ENCODE data around the gene ONECUT2. TPM values are rescaled to one million over a fixed set of nuclear protein-coding genes. Genes with fewer than 3 reads are reported as not detected.

Gene ONECUT2
- total RNA-seq, 1 experiment from 2014 or later = 0.86 TPM

DNA sequence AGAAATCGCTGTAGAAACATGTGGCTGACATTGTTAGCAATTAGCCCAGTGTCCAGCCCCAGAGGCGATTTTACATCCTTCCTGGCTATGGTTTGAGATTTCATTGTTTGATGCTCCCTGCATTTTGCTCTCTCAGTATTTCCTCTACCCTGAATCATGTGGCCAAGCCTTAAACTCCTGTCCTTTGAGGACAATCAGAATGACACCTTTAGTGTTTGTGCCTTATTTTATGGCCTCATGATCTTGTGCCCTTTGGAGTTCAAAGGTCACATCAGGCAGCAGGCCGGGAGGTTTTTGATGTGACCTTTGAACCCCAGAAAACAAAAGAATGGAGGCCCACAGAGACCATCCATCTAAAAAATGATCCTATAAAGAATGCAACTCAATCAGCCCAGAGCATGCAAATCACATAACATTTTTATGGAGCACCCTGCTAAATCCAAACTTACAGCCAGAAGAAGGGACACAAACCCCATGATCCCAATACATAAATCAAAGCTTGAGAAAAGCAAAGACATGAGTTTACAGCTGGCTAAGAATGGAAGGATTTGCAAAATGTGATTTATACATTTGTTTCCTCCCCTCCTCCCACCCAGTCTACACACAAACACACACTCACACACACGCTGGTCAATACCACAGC, 98.8 kb downstream of the ONECUT2 start:
- no peak for TF ChIP-seq CTCF (IDR thresholded peaks at IDR 0.05; ENCODE audit: insufficient read depth in 1 of 2, low read depth in 1 of 2, low read length in 1 of 2, severe bottlenecking in 1 of 2, unreplicated experiment in 1 of 2)
- BruUV-seq (replicated peaks) = no TSS peak
- H3K9me3 ChIP-seq = no peaks in the 10 kb centered on the region
- intact Hi-C loops (cut with micrococcal nuclease; ENCODE audit: unreplicated experiment) = no loop called here
- H3K36me3 ChIP-seq (ENCODE audit: control insufficient read depth, insufficient read depth, low read length) = no peaks in the 10 kb centered on the region
- ChIA-PET CTCF (no interaction called here), POLR2A (no interaction called here)
- peak in 1 of 2 experiments; percentile 3 for DNase-seq
- no peaks in the 10 kb centered on the region for H3K36me3 Mint-ChIP-seq (ENCODE audit: insufficient read depth, unreplicated experiment)
- H3K27ac Mint-ChIP-seq (ENCODE audit: unreplicated experiment) = peak overlapping the region; percentile 21
- H3K4me3 ChIP-seq (ENCODE audit: low read depth, low read length) = no peak overlapping the region
- peaks cover 13% of the 10 kb centered on the region; the same call in 1 of the 2 replicates for H3K4me1 ChIP-seq
- H3K4me3 Mint-ChIP-seq (ENCODE audit: unreplicated experiment) = no peak overlapping the region
- H3K9me3 Mint-ChIP-seq (ENCODE audit: unreplicated experiment) = no peaks in the 10 kb centered on the region
- no peaks in the 10 kb centered on the region for H3K27me3 ChIP-seq (replicated peaks; ENCODE audit: control insufficient read depth, insufficient read depth, low read length)
- H3K4me1 Mint-ChIP-seq (ENCODE audit: low read depth, unreplicated experiment) = peaks cover 22% of the 10 kb centered on the region
- no peaks in the 10 kb centered on the region for H3K27me3 Mint-ChIP-seq (ENCODE audit: insufficient read depth, unreplicated experiment)

DNA sequence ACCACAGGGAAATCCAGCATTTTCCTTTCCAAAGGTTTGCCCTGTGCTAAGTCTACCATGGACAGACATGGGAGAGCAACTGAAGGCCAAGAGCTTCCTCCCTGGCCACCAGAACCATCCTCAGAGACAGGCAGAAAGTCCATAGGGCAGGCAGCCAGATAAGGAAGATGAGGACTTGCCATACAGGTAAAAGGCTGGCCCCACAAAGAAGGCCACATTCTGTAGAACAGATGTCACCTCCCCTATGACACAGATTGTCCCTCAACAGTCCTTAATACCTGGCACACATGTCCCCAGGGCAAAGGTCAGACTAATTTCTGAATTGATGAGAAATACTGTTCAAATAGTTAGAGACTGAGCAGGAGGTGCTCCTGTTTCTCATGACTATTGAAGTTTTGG, 99.3 kb downstream of the ONECUT2 start:
- TF ChIP-seq CTCF (IDR thresholded peaks at IDR 0.05; ENCODE audit: insufficient read depth in 1 of 2, low read depth in 1 of 2, low read length in 1 of 2, severe bottlenecking in 1 of 2, unreplicated experiment in 1 of 2) = no peak
- peak; percentile 2 to 32 for DNase-seq
- Histone ChIP-seq H3K4me1 (peaks cover 13% of the 10 kb centered on the region; the same call in 1 of the 2 replicates), H3K4me3 (ENCODE audit: low read depth, low read length) (no peak overlapping the region), H3K27me3 (replicated peaks; ENCODE audit: control insufficient read depth, insufficient read depth, low read length) (no peaks in the 10 kb centered on the region), H3K9me3 (no peaks in the 10 kb centered on the region), H3K36me3 (ENCODE audit: control insufficient read depth, insufficient read depth, low read length) (no peaks in the 10 kb centered on the region)
- peak overlapping the region; percentile 21 for H3K27ac Mint-ChIP-seq (ENCODE audit: unreplicated experiment)
- peaks cover 22% of the 10 kb centered on the region for H3K4me1 Mint-ChIP-seq (ENCODE audit: low read depth, unreplicated experiment)
- intact Hi-C loops (cut with micrococcal nuclease; ENCODE audit: unreplicated experiment) = no loop called here
- BruUV-seq (replicated peaks) = no TSS peak
- no peaks in the 10 kb centered on the region for H3K27me3 Mint-ChIP-seq (ENCODE audit: insufficient read depth, unreplicated experiment)
- POLR2A ChIA-PET = no interaction called here
- H3K4me3 Mint-ChIP-seq (ENCODE audit: unreplicated experiment) = no peak overlapping the region
- CTCF ChIA-PET = no interaction called here
- H3K36me3 Mint-ChIP-seq (ENCODE audit: insufficient read depth, unreplicated experiment) = no peaks in the 10 kb centered on the region
- no peaks in the 10 kb centered on the region for H3K9me3 Mint-ChIP-seq (ENCODE audit: unreplicated experiment)

GRCh38 chr18:57538614-57539013, 103.4 kb downstream of the ONECUT2 start:
- peaks cover 5% of the 10 kb centered on the region for H3K36me3 Mint-ChIP-seq (ENCODE audit: insufficient read depth, unreplicated experiment)
- H3K27ac Mint-ChIP-seq (ENCODE audit: unreplicated experiment) = no peak overlapping the region
- H3K4me3 ChIP-seq (ENCODE audit: low read depth, low read length) = no peak overlapping the region
- no peak for TF ChIP-seq CTCF (IDR thresholded peaks at IDR 0.05; ENCODE audit: insufficient read depth in 1 of 2, low read depth in 1 of 2, low read length in 1 of 2, severe bottlenecking in 1 of 2, unreplicated experiment in 1 of 2)
- BruUV-seq (replicated peaks) = no TSS peak
- DNase-seq = no peak
- H3K4me3 Mint-ChIP-seq (ENCODE audit: unreplicated experiment) = no peak overlapping the region
- H3K4me1 ChIP-seq = peaks cover 11% of the 10 kb centered on the region; the same call in 1 of the 2 replicates
- intact Hi-C loops (cut with micrococcal nuclease; ENCODE audit: unreplicated experiment) = no loop called here
- no peaks in the 10 kb centered on the region for H3K36me3 ChIP-seq (ENCODE audit: control insufficient read depth, insufficient read depth, low read length)
- ChIA-PET CTCF (no interaction called here), POLR2A (no interaction called here)
- no peaks in the 10 kb centered on the region for H3K27me3 Mint-ChIP-seq (ENCODE audit: insufficient read depth, unreplicated experiment)
- no peaks in the 10 kb centered on the region for H3K27me3 ChIP-seq (replicated peaks; ENCODE audit: control insufficient read depth, insufficient read depth, low read length)
- peaks cover 11% of the 10 kb centered on the region for H3K4me1 Mint-ChIP-seq (ENCODE audit: low read depth, unreplicated experiment)
- no peaks in the 10 kb centered on the region for H3K9me3 Mint-ChIP-seq (ENCODE audit: unreplicated experiment)
- H3K9me3 ChIP-seq = no peaks in the 10 kb centered on the region
